Stimulated activated CD4-positive, alpha-beta T cell treated with anti-CD3 and anti-CD28 coated beads, Interleukin-15, amount 100 ng/mL, for 48 hours (primary cell): ENCODE results near the gene SAMD9.
"Not testable (repeated sequence)": the region's sequence is repeated elsewhere in the genome, so short reads cannot be mapped to it uniquely, and the experiment has no call there.

Experiments used
- DNase-seq, 2 donors: peaks; one replicate each; pipeline ENCODE4 v3.0.0-alpha.2; 2020; ENCODE audit warnings: low read depth in 2 of 2

The SAMD9 gene

GRCh38 chr7:93117852-93118530, at the start of gene SAMD9:
SAMD9 (minus strand) TSS chr7:93117979; CDS start chr7:93106097, 11,882 bp downstream.
- DNase-seq: peak in 1 of 2 donors; percentile 43

GRCh38 chr7:93165447-93165846, 47.7 kb upstream of the SAMD9 start:
- DNase-seq: no peak

- no peak for DNase-seq
Measured at GRCh38 chr7:93164766-93165165, 47.0 kb upstream of the SAMD9 start.

- DNase-seq: no peak
Measured at GRCh38 chr7:93161181-93161762, 43.5 kb upstream of the SAMD9 start.

- no peak for DNase-seq
Measured at GRCh38 chr7:93160410-93160809, 42.6 kb upstream of the SAMD9 start.

- DNase-seq: no peak
Measured at GRCh38 chr7:93159490-93159889, 41.7 kb upstream of the SAMD9 start.

- DNase-seq: no peak
Measured at GRCh38 chr7:93156884-93157283, 39.1 kb upstream of the SAMD9 start.

GRCh38 chr7:93150200-93150835, 32.5 kb upstream of the SAMD9 start:
- no peak for DNase-seq

- no peak for DNase-seq
Measured at GRCh38 chr7:93148727-93149126, 30.9 kb upstream of the SAMD9 start.

GRCh38 chr7:93148144-93148543, 30.4 kb upstream of the SAMD9 start, which contains the start of gene SAMD9L:
SAMD9L (minus strand) TSS chr7:93148385; CDS start chr7:93135971, 12,414 bp downstream.
- DNase-seq: no peak

GRCh38 chr7:93147363-93147762, 29.6 kb upstream of the SAMD9 start:
- peak; percentile 4 to 8 for DNase-seq

- no peak for DNase-seq
Measured at GRCh38 chr7:93146472-93147141, 28.8 kb upstream of the SAMD9 start.

GRCh38 chr7:93146036-93146435, 28.3 kb upstream of the SAMD9 start:
- DNase-seq: no peak

GRCh38 chr7:93145354-93145753, 27.6 kb upstream of the SAMD9 start:
- no peak for DNase-seq

GRCh38 chr7:93142127-93142526, 24.3 kb upstream of the SAMD9 start:
- no peak for DNase-seq

- DNase-seq: no peak
Measured at GRCh38 chr7:93140582-93141191, 22.9 kb upstream of the SAMD9 start.

- DNase-seq: no peak
Measured at GRCh38 chr7:93138576-93138975, 20.8 kb upstream of the SAMD9 start.

- no peak for DNase-seq
Measured at GRCh38 chr7:93133005-93133404, 15.2 kb upstream of the SAMD9 start.

- DNase-seq: no peak
Measured at GRCh38 chr7:93132216-93132615, 14.4 kb upstream of the SAMD9 start.

- DNase-seq: not testable (repeated sequence)
Measured at GRCh38 chr7:93126954-93127353, 9.2 kb upstream of the SAMD9 start.

GRCh38 chr7:93123532-93123931, 5.8 kb upstream of the SAMD9 start:
- DNase-seq: not testable (repeated sequence)
